Measurements from ENCODE around the gene TNS3. TPM values are rescaled to one million over a fixed set of nuclear protein-coding genes. Genes with fewer than 3 reads are reported as not detected.

TNS3 gene
- total and polyA plus RNA-seq, 2 donors (not counting 3 experiments of a cell fraction or from before 2014, with no cell fraction given) = 10.4 to 45.1 TPM

GRCh38 chr7:47525066-47525623 lies 56.8 kb downstream of the TNS3 start:
- BruUV-seq (replicated peaks) = no TSS peak
- POLR2A ChIA-PET = no interaction called here
- H3K36me3 ChIP-seq (ENCODE audit: control insufficient read depth in 2 of 2, extremely low read depth in 1 of 2, insufficient read depth in 2 of 2, low read length in 2 of 2) = no peaks in the 10 kb centered on the region

More at GRCh38 chr7:47525066-47525623, 56.8 kb downstream of the TNS3 start:
- Histone ChIP-seq H3K79me2 (ENCODE audit: control insufficient read depth, insufficient read depth, low read length) (no peaks in the 10 kb centered on the region), H3K4me2 (ENCODE audit: insufficient read depth, low read length) (no peak overlapping the region), H3K4me3 (replicated peaks in 1 of 3; ENCODE audit: insufficient read depth in 1 of 3, low read depth in 1 of 3, low read length in 3 of 3) (no peak overlapping the region), H3K27ac (ENCODE audit: insufficient read depth, low read depth, low read length) (no peak overlapping the region), H4K20me1 (replicated peaks; ENCODE audit: control insufficient read depth, extremely low read depth, insufficient read depth, low read length) (no peaks in the 10 kb centered on the region), H3K9ac (replicated peaks; ENCODE audit: extremely low read depth, insufficient read depth, low read length) (no peak overlapping the region), H2AFZ (ENCODE audit: low read depth, low read length) (no peak overlapping the region), H3K9me3 (replicated peaks; ENCODE audit: control insufficient read depth, insufficient read depth, low read length) (no peaks in the 10 kb centered on the region), H3K9me1 (replicated peaks; ENCODE audit: control insufficient read depth, extremely low read depth, insufficient read depth, low read length) (no peaks in the 10 kb centered on the region), H3K27me3 (ENCODE audit: control insufficient read depth in 2 of 2, insufficient read depth in 2 of 2, low read length in 2 of 2) (no peaks in the 10 kb centered on the region), H3K4me1 (ENCODE audit: control insufficient read depth, extremely low read depth, insufficient read depth, low read length) (no peaks in the 10 kb centered on the region)
- intact Hi-C loops (cut with micrococcal nuclease) (no loop called here), dilution Hi-C loops (cut with MboI; ENCODE audit: extremely low pct_ligation_motif_present, low sequenced_read_pairs) (no loop called here)
- CTCF ChIA-PET = no interaction called here
- no peak for DNase-seq (ENCODE audit: low read depth, low spot score)
- TF ChIP-seq EZH2 (IDR thresholded peaks at IDR 0.05; ENCODE audit: borderline replicate concordance, low read depth, low read length, severe bottlenecking) (no peak), GATA2 (IDR thresholded peaks at IDR 0.05; ENCODE audit: insufficient read depth, insufficient read length, low read depth, low read length) (no peak), CTCF (IDR thresholded peaks at IDR 0.05; ENCODE audit: extremely low read depth in 1 of 2, insufficient read depth in 1 of 2, low read depth in 1 of 2, low read length in 2 of 2) (no peak), MYC (IDR thresholded peaks at IDR 0.05; ENCODE audit: low read depth, low read length) (no peak), POLR2AphosphoS5 (IDR thresholded peaks at IDR 0.05; ENCODE audit: insufficient read depth, low read depth, low read length) (no peak), MAX (IDR thresholded peaks at IDR 0.05; ENCODE audit: insufficient read depth, insufficient read length) (no peak), JUN (IDR thresholded peaks at IDR 0.05; ENCODE audit: borderline replicate concordance, insufficient read depth, insufficient read length, low read depth) (no peak), FOS (IDR thresholded peaks at IDR 0.05; ENCODE audit: borderline replicate concordance, insufficient read depth, low read length) (no peak), POLR2A (IDR thresholded peaks at IDR 0.05; ENCODE audit: low read depth, low read length) (no peak)
- FAIRE-seq = no peak

Data from endothelial cell of umbilical vein (primary cell).